SK-N-SH treated with all-trans-retinoic acid at 6 μM for 48 hours (cell line): ENCODE data around the gene PRSS38.

Experiments
- ARNTL ChIP-seq: fragments of 450-650 bp; formaldehyde crosslinking; IDR thresholded peaks from 2 replicates; pipeline ENCODE4 v1.5.0; 2020; ENCODE audit warnings: low read depth, mild to moderate bottlenecking, moderate library complexity, borderline replicate concordance
- OSR1 ChIP-seq: fragments of 250-450 bp; sonication (Bioruptor Pico); IDR thresholded peaks from 2 replicates; pipeline ENCODE4 v1.8.0; 2022; ENCODE audit warnings: moderate library complexity, mild to moderate bottlenecking, inconsistent platforms
- POU6F1 ChIP-seq: fragments of 250-450 bp; sonication (Bioruptor Pico); IDR thresholded peaks from 2 replicates; pipeline ENCODE4 v1.8.0; 2021; ENCODE audit warnings: low read depth, mild to moderate bottlenecking, moderate library complexity, borderline replicate concordance
- TOX ChIP-seq: fragments of 250-450 bp; sonication (Bioruptor Pico); IDR thresholded peaks from 2 replicates; pipeline ENCODE4 v1.8.0; 2021; ENCODE audit warnings: mild to moderate bottlenecking, moderate library complexity, borderline replicate concordance
- ZFP3 ChIP-seq: fragments of 250-450 bp; sonication (Bioruptor Pico); IDR thresholded peaks from 2 replicates; pipeline ENCODE4 v1.5.0; 2020; ENCODE audit warnings: mild to moderate bottlenecking, moderate library complexity
- ZNF8 ChIP-seq: fragments of 450-650 bp; formaldehyde crosslinking; IDR thresholded peaks from 2 replicates; pipeline ENCODE4 v1.5.0; 2020; ENCODE audit warnings: mild to moderate bottlenecking, moderate library complexity

- TF ChIP-seq POU6F1 (no peak), ZNF8 (CRISPR knock-in tag) (no peak), OSR1 (CRISPR knock-in tag) (no peak), ARNTL (CRISPR knock-in tag) (no peak), ZFP3 (CRISPR knock-in tag) (no peak), TOX (CRISPR knock-in tag) (no peak)
These were observed 75.2 kb downstream of the PRSS38 start for GRCh38 chr1:227890451-227891222.
